Measurements from ENCODE around the gene ALDOB. TPM values are rescaled to one million over a fixed set of nuclear protein-coding genes. Genes with fewer than 3 reads are reported as not detected.

Gene ALDOB
- total RNA-seq, result not detected

- Histone ChIP-seq H3K4me3 (replicated peaks in 1 of 3) (no peak within 1 kb of the TSS), H3K9me3 (no peaks in the 10 kb centered on the region), H3K27me3 (no peaks in the 10 kb centered on the region), H3K27ac (no peak within 1 kb of the TSS), H3K4me1 (no peaks in the 10 kb centered on the region), H3K36me3 (no peaks in the 10 kb centered on the region)
- DNase-seq, result no peak
- intact Hi-C loops (cut with DNase I), result no loop called here
- 65 to 69% methylated on average over 2 of the region's 2 CpGs for WGBS, 2 donors
- TF ChIP-seq CTCF (IDR thresholded peaks at IDR 0.05) (no peak), POLR2A (IDR thresholded peaks at IDR 0.05) (no peak)
Measured at GRCh38 chr9:101435601-101436079, at the start of gene ALDOB. Gene ALDOB (minus strand): TSS chr9:101435774. CDS start chr9:101430887, 4,887 bp downstream.

GRCh38 chr9:101484046-101484445, 48.5 kb upstream of the ALDOB start:
- Histone ChIP-seq H3K4me3 (replicated peaks in 1 of 3) (no peak overlapping the region), H3K27me3 (no peaks in the 10 kb centered on the region), H3K4me1 (peaks cover 17 to 19% of the 10 kb centered on the region in 2 donors), H3K27ac (no peak overlapping the region), H3K36me3 (no peaks in the 10 kb centered on the region), H3K9me3 (no peaks in the 10 kb centered on the region)
- TF ChIP-seq CTCF (IDR thresholded peaks at IDR 0.05) (no peak), POLR2A (IDR thresholded peaks at IDR 0.05) (no peak)
- WGBS, 2 donors, result 83 to 94% methylated on average over 1 of the region's 1 CpG
- intact Hi-C loops (cut with DNase I), result no loop called here
- no peak for DNase-seq

GRCh38 chr9:101481261-101481660, 45.7 kb upstream of the ALDOB start:
- H3K9me3 ChIP-seq, result no peaks in the 10 kb centered on the region
- no peak for DNase-seq
- no peaks in the 10 kb centered on the region for H3K27me3 ChIP-seq
- no peak overlapping the region for H3K4me3 ChIP-seq (replicated peaks in 1 of 3)
- peak overlapping the region in 1 of 3 donors; percentile 15 for H3K27ac ChIP-seq
- intact Hi-C loops (cut with DNase I), result no loop called here
- TF ChIP-seq POLR2A (IDR thresholded peaks at IDR 0.05), result no peak
- no peak for TF ChIP-seq CTCF (IDR thresholded peaks at IDR 0.05)
- WGBS, 2 donors, result 86 to 88% methylated on average over 1 of the region's 1 CpG
- H3K4me1 ChIP-seq, result peaks cover 23 to 24% of the 10 kb centered on the region in 2 donors
- peaks cover 0 to 3% of the 10 kb centered on the region in 2 donors for H3K36me3 ChIP-seq

- Histone ChIP-seq H3K9me3 (no peaks in the 10 kb centered on the region), H3K36me3 (peaks cover 0 to 8% of the 10 kb centered on the region in 2 donors), H3K4me3 (replicated peaks in 1 of 3) (no peak overlapping the region), H3K4me1 (peaks cover 18 to 24% of the 10 kb centered on the region in 2 donors), H3K27ac (peak overlapping the region in 1 of 3 donors; percentile 17), H3K27me3 (no peaks in the 10 kb centered on the region)
- TF ChIP-seq POLR2A (IDR thresholded peaks at IDR 0.05), result no peak
- no peak for TF ChIP-seq CTCF (IDR thresholded peaks at IDR 0.05)
- intact Hi-C loops (cut with DNase I), result no loop called here
- DNase-seq, result no peak
Measured at GRCh38 chr9:101480386-101480785, 44.8 kb upstream of the ALDOB start.

GRCh38 chr9:101479338-101480030, 43.9 kb upstream of the ALDOB start:
- intact Hi-C loops (cut with DNase I), result no loop called here
- H3K27me3 ChIP-seq, result no peaks in the 10 kb centered on the region
- H3K27ac ChIP-seq, result peak overlapping the region in 2 of 3 donors; percentile 14 to 17
- no peak for DNase-seq
- 64 to 68% methylated on average over 4 of the region's 4 CpGs for WGBS, 2 donors
- H3K4me1 ChIP-seq, result peaks cover 18 to 24% of the 10 kb centered on the region in 2 donors
- H3K4me3 ChIP-seq (replicated peaks in 1 of 3), result no peak overlapping the region
- no peaks in the 10 kb centered on the region for H3K9me3 ChIP-seq
- H3K36me3 ChIP-seq, result peaks cover 0 to 11% of the 10 kb centered on the region in 2 donors
- no peak for TF ChIP-seq POLR2A (IDR thresholded peaks at IDR 0.05)
- TF ChIP-seq CTCF (IDR thresholded peaks at IDR 0.05), result no peak
